HepG2 (cell line): ENCODE measurements around the gene LBR. TPM values are rescaled to one million over a fixed set of nuclear protein-coding genes. Genes with fewer than 3 reads are reported as not detected.

Experiments
- ELF3 ChIP-seq: IDR thresholded peaks from 2 replicates; pipeline ENCODE4 v1.6.1; 2016; ENCODE audit warnings: missing genetic modification reagents, missing compliant biosample characterization
- ETV6 ChIP-seq: sonication (generic); formaldehyde crosslinking; conservative IDR thresholded peaks from 2 replicates; pipeline ENCODE4 v1.4.0; 2020; ENCODE audit warnings: missing genetic modification reagents
- GATA4 ChIP-seq: sonication (generic); IDR thresholded peaks from 2 replicates; pipeline ENCODE4 v1.6.1; 2016; ENCODE audit warnings: antibody characterized with exemption, low read depth, borderline replicate concordance
- NR0B2 ChIP-seq: sonication (generic); formaldehyde crosslinking; IDR thresholded peaks from 2 replicates; pipeline ENCODE4 v1.4.0; 2020; ENCODE audit warnings: mild to moderate bottlenecking, missing genetic modification reagents
- PAWR ChIP-seq: sonication (generic); formaldehyde crosslinking; IDR thresholded peaks from 2 replicates; pipeline ENCODE4 v1.4.0; 2020; ENCODE audit warnings: missing genetic modification reagents, mild to moderate bottlenecking, borderline replicate concordance
- ZBED4 ChIP-seq: sonication (generic); formaldehyde crosslinking; IDR thresholded peaks from 2 replicates; pipeline ENCODE4 v1.4.0; 2020; ENCODE audit warnings: missing genetic modification reagents, borderline replicate concordance
- ZHX2 ChIP-seq, 2 experiments: sonication (generic) in 1 of 2; formaldehyde crosslinking in 1 of 2; IDR thresholded peaks; 2 replicates each; pipeline versions ENCODE4 v1.6.1 to v1.9.0; 2014 to 2022; ENCODE audit warnings: antibody characterized with exemption in 1 of 2, borderline replicate concordance in 1 of 2, inconsistent platforms in 1 of 2, low read depth in 1 of 2, missing genetic modification reagents in 1 of 2
- ZNF207 ChIP-seq: fragments of 450-650 bp; IDR thresholded peaks from 2 replicates; pipeline ENCODE4 v1.6.1; 2016; ENCODE audit warnings: antibody characterized with exemption, borderline replicate concordance
- ZNF276 ChIP-seq: sonication (generic); formaldehyde crosslinking; IDR thresholded peaks from 2 replicates; pipeline ENCODE4 v1.4.0; 2020; ENCODE audit warnings: mild to moderate bottlenecking, low read depth, missing genetic modification reagents
- ZNF441 ChIP-seq: sonication (generic); formaldehyde crosslinking; IDR thresholded peaks from 2 replicates; pipeline ENCODE4 v1.7.0; 2021; ENCODE audit warnings: missing genetic modification reagents, borderline replicate concordance
- ZNF451 ChIP-seq: sonication (generic); formaldehyde crosslinking; IDR thresholded peaks from 2 replicates; pipeline ENCODE4 v1.5.0; 2020; ENCODE audit warnings: mild to moderate bottlenecking, missing genetic modification reagents
- ZNF563 ChIP-seq: sonication (generic); formaldehyde crosslinking; IDR thresholded peaks from 2 replicates; pipeline ENCODE4 v1.8.0; 2022; ENCODE audit warnings: mild to moderate bottlenecking, moderate library complexity, missing genetic modification reagents
- ZNF776 ChIP-seq: sonication (generic); formaldehyde crosslinking; IDR thresholded peaks from 2 replicates; pipeline ENCODE4 v1.4.0; 2020; ENCODE audit warnings: mild to moderate bottlenecking, missing genetic modification reagents
- polyA plus RNA-seq, 8 experiments: library from polyadenylated mRNA; depleted of rRNA in 3 of 8; stranded (reverse) in 7 of 8; unstranded in 1 of 8; fragments of >200 nt; fragmentation: Illumina TruSeq in 4 of 8; extraction: Trizol in 4 of 8; gene quantifications; 2 replicates each; pipeline versions ENCODE4 v1.2.1 to v1.2.3, GENCODE V29; 2011 to 2016; ENCODE audit warnings: low read depth in 4 of 8, missing spikeins in 1 of 8, mixed read lengths in 1 of 8; ENCODE audit not compliant: insufficient read depth in 1 of 8
- total RNA-seq, 5 experiments: library from RNA; depleted of rRNA; stranded (reverse); fragments of >200 nt; fragmentation: Illumina TruSeq; extraction: Trizol; gene quantifications; 2 replicates each; pipeline ENCODE4 v1.2.3, GENCODE V29; 2016; ENCODE audit warnings: low read depth in 1 of 5
- TF ChIP-seq, protein P1 (sequence below): IDR thresholded peaks from 2 replicates; pipeline ENCODE4 v1.6.1; 2016; ENCODE audit warnings: missing compliant biosample characterization, missing genetic modification reagents, borderline replicate concordance

The LBR gene
- total and polyA plus RNA-seq, 2 of the 13 experiments (the other 11 are each of a cell fraction or from before 2014, with no cell fraction given), result 38.9 to 76.7 TPM

DNA sequence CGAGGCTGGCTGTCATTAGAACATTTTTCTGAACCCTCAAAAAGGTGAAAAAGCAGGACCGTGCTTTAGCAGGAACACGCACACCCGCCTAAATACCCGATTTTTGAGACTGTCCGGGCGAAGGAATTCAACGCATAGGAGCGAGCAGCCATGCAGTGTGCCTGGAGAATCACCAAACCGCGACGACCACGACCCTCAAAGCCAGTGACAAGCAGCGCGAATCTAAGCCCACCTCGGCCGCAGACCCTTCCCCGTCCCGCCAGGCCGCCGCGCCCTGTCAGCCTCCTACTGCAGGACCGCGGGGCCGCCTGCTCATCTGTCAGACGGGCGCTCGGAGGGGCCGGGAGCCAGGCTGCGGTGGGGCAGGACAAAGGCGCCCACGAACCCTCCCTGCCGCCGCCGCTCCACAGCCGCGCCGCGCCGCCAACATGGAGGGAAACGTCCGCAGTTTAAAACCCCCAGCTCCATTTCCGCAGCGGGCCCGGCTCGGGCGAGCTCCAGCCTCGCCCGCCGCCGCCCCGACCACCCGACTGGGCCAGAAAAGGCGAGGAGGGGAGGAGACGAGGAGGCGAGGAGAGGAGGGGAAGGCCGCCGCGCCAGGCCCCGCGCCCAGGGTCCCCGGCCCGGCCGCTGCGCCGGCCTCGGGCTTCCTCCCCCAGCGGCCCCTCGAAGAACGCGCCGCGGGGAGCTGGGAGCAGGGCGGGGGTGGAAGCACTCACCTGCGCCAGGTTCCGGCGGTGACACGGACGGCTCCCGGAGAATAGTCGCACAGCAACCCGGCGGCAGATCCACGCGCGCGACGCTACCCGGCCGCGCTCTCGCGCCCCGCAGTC lies at the start of gene LBR (continued):
- TF ChIP-seq ZNF776 (CRISPR knock-in tag) (no peak), ZHX2 (IDR thresholded peaks at IDR 0.05; ENCODE audit: low read depth) (no peak), ZHX2 (CRISPR knock-in tag; IDR thresholded peaks at IDR 0.05; ENCODE audit: borderline replicate concordance) (no peak), ZBED4 (peak; percentile 32; the same call in 1 of the 2 replicates), ETV6 (no peak), GATA4 (no peak), ELF3 (CRISPR knock-in tag) (no peak), ZNF451 (CRISPR knock-in tag) (no peak; the same call in 1 of the 2 replicates), ZNF563 (CRISPR knock-in tag) (peak; percentile 27), ZNF276 (CRISPR knock-in tag) (no peak; the same call in 1 of the 2 replicates), ZNF441 (CRISPR knock-in tag) (peak; percentile 56; the same call in 1 of the 2 replicates), NR0B2 (no peak), ZNF207 (no peak), PAWR (CRISPR knock-in tag) (no peak)
- TF ChIP-seq, protein P1, sequence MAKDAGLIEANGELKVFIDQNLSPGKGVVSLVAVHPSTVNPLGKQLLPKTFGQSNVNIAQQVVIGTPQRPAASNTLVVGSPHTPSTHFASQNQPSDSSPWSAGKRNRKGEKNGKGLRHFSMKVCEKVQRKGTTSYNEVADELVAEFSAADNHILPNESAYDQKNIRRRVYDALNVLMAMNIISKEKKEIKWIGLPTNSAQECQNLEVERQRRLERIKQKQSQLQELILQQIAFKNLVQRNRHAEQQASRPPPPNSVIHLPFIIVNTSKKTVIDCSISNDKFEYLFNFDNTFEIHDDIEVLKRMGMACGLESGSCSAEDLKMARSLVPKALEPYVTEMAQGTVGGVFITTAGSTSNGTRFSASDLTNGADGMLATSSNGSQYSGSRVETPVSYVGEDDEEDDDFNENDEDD (CRISPR knock-in tag), result no peak
